K562 (cell line): ENCODE results near the gene MSH3. TPM values are rescaled to one million over a fixed set of nuclear protein-coding genes. Genes with fewer than 3 reads are reported as not detected.

Source experiments
- ATAC-seq: fragments of 200-7000 bp; cut with Tn5 transposase; 3 replicates; pipeline ENCODE4 v1.9.1; 2020; ENCODE audit warnings: moderate library complexity
- BruUV-seq: library from RNA; stranded (reverse); fragments of 400-500 nt; replicated peaks from 2 replicates; lab custom pipeline; 2021; lab: Mats Ljungman, UMichigan
- CTCF ChIA-PET: fragments of 300-600 bp; formaldehyde crosslinking; extraction: SDS; loops from one replicate; lab custom pipeline; 2021; ENCODE audit warnings: low intra/inter-chr PET ratio; lab: Yijun Ruan, JAX
- POLR2A ChIA-PET: fragments of 300-600, 350-650 bp; sonication (Branson Sonifier 250); formaldehyde crosslinking; extraction: SDS; loops from one replicate; lab custom pipeline; 2021; ENCODE audit warnings: antibody characterized with exemption, inconsistent platforms; lab: Yijun Ruan, JAX
- DNase-seq, 4 experiments: peaks; one replicate each; pipeline versions ENCODE4 v3.0.0 to v3.0.0-alpha.2; 2011 to 2018; ENCODE audit warnings: low spot score in 3 of 4, mixed read lengths in 3 of 4; ENCODE audit errors: extremely low read depth in 1 of 4
- FAIRE-seq: peaks from 2 replicates; lab custom pipeline; 2011; peaks lifted over from hg19 to GRCh38; lab: Jason Lieb, UNC
- H2AFZ ChIP-seq: 2 replicates; pipeline ENCODE4 v1.6.0; 2011; ENCODE audit warnings: low read depth, low read length, control low read depth, inconsistent platforms
- H3K27ac ChIP-seq: fragments of 200-600 bp; 3 replicates; pipeline ENCODE4 v1.8.0; 2011; ENCODE audit warnings: low read depth, mild to moderate bottlenecking, control low read depth, inconsistent platforms, low read length, moderate library complexity, mixed read lengths; ENCODE audit errors: extremely low read depth
- H3K27me3 ChIP-seq, 2 experiments: fragments of 300-600 bp in 1 of 2; 2 replicates in 1 of 2; 3 replicates in 1 of 2; pipeline versions ENCODE4 v1.6.0 to v1.8.0; 2011; ENCODE audit warnings: inconsistent platforms in 2 of 2, low read length in 2 of 2, mild to moderate bottlenecking in 1 of 2, mixed read lengths in 1 of 2, moderate library complexity in 1 of 2; ENCODE audit not compliant: control insufficient read depth in 2 of 2, insufficient read depth in 2 of 2
- H3K36me3 ChIP-seq: fragments of 300-600 bp; 3 replicates; pipeline ENCODE4 v1.8.0; 2011; ENCODE audit warnings: mild to moderate bottlenecking, low read length, inconsistent platforms; ENCODE audit not compliant: control insufficient read depth, insufficient read depth
- H3K4me1 ChIP-seq, 2 experiments: fragments of 200-600 bp in 1 of 2; replicated peaks in 1 of 2; 2 replicates in 1 of 2; 3 replicates in 1 of 2; pipeline versions ENCODE4 v1.5.1 to v1.8.0; 2011; ENCODE audit warnings: inconsistent platforms in 2 of 2, low read length in 2 of 2, mild to moderate bottlenecking in 1 of 2, mixed read lengths in 1 of 2, moderate library complexity in 1 of 2; ENCODE audit not compliant: control insufficient read depth in 2 of 2, insufficient read depth in 2 of 2
- H3K4me2 ChIP-seq: 2 replicates; pipeline ENCODE4 v1.6.1; 2011; ENCODE audit warnings: low read length, control low read depth, inconsistent platforms, mixed read lengths; ENCODE audit not compliant: insufficient read depth
- H3K4me3 ChIP-seq: fragments of 200-600 bp; sonication (generic), shearing (Covaris generic); 2 replicates; pipeline ENCODE4 v1.5.1; 2016; ENCODE audit warnings: control low read depth, inconsistent platforms
- H3K79me2 ChIP-seq: fragments of 200-600 bp; 3 replicates; pipeline ENCODE4 v1.8.0; 2011; ENCODE audit warnings: low read length, inconsistent platforms; ENCODE audit not compliant: control insufficient read depth, insufficient read depth
- H3K9ac ChIP-seq, 2 experiments: 2 replicates each; pipeline versions ENCODE4 v1.6.0 to v1.6.1; 2011; ENCODE audit warnings: low read depth in 2 of 2, low read length in 2 of 2, control low read depth in 1 of 2, inconsistent platforms in 1 of 2, mild to moderate bottlenecking in 1 of 2, mixed read lengths in 1 of 2; ENCODE audit not compliant: insufficient read depth in 1 of 2
- H3K9me1 ChIP-seq: one replicate; pipeline ENCODE4 v1.6.0; 2011; ENCODE audit warnings: inconsistent platforms, mild to moderate bottlenecking, low read length, moderate library complexity; ENCODE audit not compliant: control insufficient read depth, insufficient read depth
- H3K9me3 ChIP-seq: replicated peaks from 2 replicates; pipeline ENCODE4 v1.5.1; 2011; ENCODE audit warnings: low read depth, low read length, inconsistent platforms; ENCODE audit not compliant: control insufficient read depth, insufficient read depth
- H4K20me1 ChIP-seq: replicated peaks from 2 replicates; pipeline ENCODE4 v1.6.1; 2011; ENCODE audit warnings: low read length, inconsistent platforms, mixed read lengths; ENCODE audit not compliant: control insufficient read depth, insufficient read depth
- CEBPZ ChIP-seq: fragments of 150-350 bp; IDR thresholded peaks from 2 replicates; pipeline ENCODE4 v1.6.1; 2014; ENCODE audit warnings: low read depth, mild to moderate bottlenecking, low read length, borderline replicate concordance
- FOXA3 ChIP-seq, 2 experiments: fragments of 450-650 bp in 1 of 2; sonication (generic) in 1 of 2; formaldehyde crosslinking; IDR thresholded peaks in 1 of 2; conservative IDR thresholded peaks in 1 of 2; 2 replicates each; pipeline versions ENCODE4 v1.4.0 to v1.8.0; 2020 to 2022; ENCODE audit warnings: mild to moderate bottlenecking in 2 of 2, missing genetic modification reagents in 1 of 2
- GABPB2 ChIP-seq: fragments of 250-450 bp; sonication (Bioruptor Pico); conservative IDR thresholded peaks from 2 replicates; pipeline ENCODE4 v1.5.1; 2021; ENCODE audit warnings: mild to moderate bottlenecking
- HMG20A ChIP-seq: fragments of 450-650 bp; formaldehyde crosslinking; conservative IDR thresholded peaks from 2 replicates; pipeline ENCODE4 v1.4.0; 2020; ENCODE audit warnings: mild to moderate bottlenecking, mixed read lengths
- SMAD2 ChIP-seq: fragments of 150-350 bp; IDR thresholded peaks from 2 replicates; pipeline ENCODE4 v1.6.1; 2014; ENCODE audit warnings: low read depth, mild to moderate bottlenecking, low read length
- ZNF79 ChIP-seq: fragments of 250-450 bp; sonication (Bioruptor Pico); IDR thresholded peaks from 2 replicates; pipeline ENCODE4 v1.4.0; 2020; ENCODE audit warnings: low read depth, mild to moderate bottlenecking, moderate library complexity
- WGBS: fragments of 100-300 bp; shearing (Covaris generic); methylation state at CpG from one replicate; pipeline ENCODE4 v1.1.6; 2016; ENCODE audit warnings: low coverage, mixed read lengths; ENCODE audit not compliant: insufficient coverage; ENCODE audit errors: missing lambda C conversion rate; 5-methylcytosine and 5-hydroxymethylcytosine counted together
- in situ Hi-C: fragments of 300-500 bp; cut with MboI; formaldehyde crosslinking; loops from 4 replicates; pipeline ENCODE4 v1.15.0; 2018; ENCODE audit warnings: inconsistent platforms, mixed read lengths
- intact Hi-C: fragments of 100-400 bp; cut with micrococcal nuclease; formaldehyde crosslinking; loops from 2 replicates; pipeline ENCODE4 v1.14.2; 2022
- polyA plus RNA-seq, 8 experiments: library from polyadenylated mRNA; depleted of rRNA in 4 of 8; stranded (reverse) in 5 of 8; unstranded in 3 of 8; fragments of >200 nt; fragmentation: Nextera tagmentation in 2 of 8; fragmentation: Illumina TruSeq in 1 of 8; extraction: Ambion mirVana in 2 of 8; extraction: Trizol in 1 of 8; gene quantifications; 2 replicates each; pipeline versions ENCODE4 v1.2.1 to v1.2.3, GENCODE V29; 2011 to 2014; ENCODE audit warnings: inconsistent platforms in 1 of 8, missing spikeins in 1 of 8
- total RNA-seq, 7 experiments: library from RNA; depleted of rRNA in 6 of 7; stranded (reverse); fragments of >200 nt in 6 of 7; fragmentation: Illumina TruSeq in 2 of 7; extraction: Trizol in 2 of 7; gene quantifications; 2 replicates each; pipeline versions ENCODE4 v1.2.1 to v1.2.3, GENCODE V29; 2011 to 2021; ENCODE audit warnings: low replicate concordance in 1 of 7

MSH3 gene
- total and polyA plus RNA-seq, 9 of the 15 experiments (the other 6 are each of a cell fraction or from before 2014, with no cell fraction given): 3.9 to 17.2 (median 13.2) TPM

- ChIA-PET CTCF (no interaction called here), POLR2A (no interaction called here)
- no peak overlapping the region for H3K9ac ChIP-seq
- TF ChIP-seq FOXA3 (CRISPR knock-in tag; conservative IDR thresholded peaks at IDR 0.05 in 1 of 2, IDR thresholded peaks at IDR 0.05 in 1 of 2) (0 out of 4 replicates have a peak, but pooled peaks of 1 of the 2 experiments have one; percentile 10), GABPB2 (CRISPR knock-in tag) (no peak), SMAD2 (no peak), HMG20A (CRISPR knock-in tag) (no peak), ZNF79 (CRISPR knock-in tag) (no peak)
- BruUV-seq: no TSS peak
- peaks cover 21% of the 10 kb centered on the region; the same call in 2 of the 3 replicates for H3K36me3 ChIP-seq
- no peaks in the 10 kb centered on the region for H3K9me3 ChIP-seq
- no peak overlapping the region for H3K27ac ChIP-seq
- intact Hi-C loops: no loop called here
- no peaks in the 10 kb centered on the region for H3K4me1 ChIP-seq
- ATAC-seq (no peak), FAIRE-seq (no peak), DNase-seq (no peak)
- H3K79me2 ChIP-seq: no peaks in the 10 kb centered on the region
- H2AFZ ChIP-seq: no peak overlapping the region
- H3K27me3 ChIP-seq: no peaks in the 10 kb centered on the region
- H3K4me2 ChIP-seq: no peak overlapping the region
- H3K4me3 ChIP-seq: no peak overlapping the region
- whole genome bisulfite sequencing: 47% methylated on average over 3 of the region's 3 CpGs
- H4K20me1 ChIP-seq: no peaks in the 10 kb centered on the region
- no peaks in the 10 kb centered on the region for H3K9me1 ChIP-seq
- in situ Hi-C loops: no loop called here
Observed at GRCh38 chr5:80738466-80738865, 84.0 kb downstream of the MSH3 start.

GRCh38 chr5:80739057-80739456 is 84.6 kb downstream of the MSH3 start:
- no TSS peak for BruUV-seq
- in situ Hi-C loops (no loop called here), intact Hi-C loops (no loop called here)
- Histone ChIP-seq H4K20me1 (no peaks in the 10 kb centered on the region), H3K27me3 (no peaks in the 10 kb centered on the region), H3K4me3 (no peak overlapping the region), H3K9me1 (no peaks in the 10 kb centered on the region), H3K4me2 (no peak overlapping the region), H3K27ac (no peak overlapping the region), H3K79me2 (no peaks in the 10 kb centered on the region), H3K36me3 (peaks cover 20% of the 10 kb centered on the region; the same call in 2 of the 3 replicates), H3K4me1 (no peaks in the 10 kb centered on the region), H3K9me3 (no peaks in the 10 kb centered on the region), H3K9ac (no peak overlapping the region), H2AFZ (no peak overlapping the region)
- no peak for ATAC-seq
- WGBS: 98% methylated on average over 4 of the region's 4 CpGs
- ChIA-PET POLR2A (no interaction called here), CTCF (no interaction called here)
- no peak for DNase-seq
- no peak for TF ChIP-seq CEBPZ
- no peak for FAIRE-seq
